Endodermal cell (in vitro differentiated cells): Measurements from ENCODE around the gene STXBP1. TPM values are rescaled to one million over a fixed set of nuclear protein-coding genes. Genes with fewer than 3 reads are reported as not detected.

Source experiments
- DNase-seq: peaks from one replicate; pipeline ENCODE4 v3.0.0-alpha.2; 2017
- H3K27ac ChIP-seq: 2 replicates; pipeline ENCODE4 v1.5.1; 2013; ENCODE audit warnings: mild to moderate bottlenecking, low read depth, low read length, moderate library complexity
- H3K27me3 ChIP-seq: 2 replicates; pipeline ENCODE4 v1.6.1; 2013; ENCODE audit warnings: mild to moderate bottlenecking, low read length, moderate library complexity; ENCODE audit not compliant: insufficient read depth, control insufficient read depth, poor library complexity, severe bottlenecking
- H3K36me3 ChIP-seq: 2 replicates; pipeline ENCODE4 v1.7.0; 2013; ENCODE audit warnings: mild to moderate bottlenecking, low read length, moderate library complexity; ENCODE audit not compliant: control insufficient read depth, insufficient read depth
- H3K4me1 ChIP-seq: one replicate; pipeline ENCODE4 v1.7.0; 2013; ENCODE audit warnings: low read length; ENCODE audit not compliant: control insufficient read depth, insufficient read depth
- H3K4me3 ChIP-seq: 2 replicates; pipeline ENCODE4 v1.5.1; 2013; ENCODE audit warnings: mild to moderate bottlenecking, low read length, moderate library complexity
- H3K9ac ChIP-seq: 2 replicates; pipeline ENCODE4 v1.6.1; 2013; ENCODE audit warnings: mild to moderate bottlenecking, low read length, moderate library complexity; ENCODE audit not compliant: poor library complexity, severe bottlenecking; ENCODE audit errors: extremely low read depth
- H3K9me3 ChIP-seq: 2 replicates; pipeline ENCODE4 v1.6.1; 2013; ENCODE audit warnings: mild to moderate bottlenecking, low read length, moderate library complexity; ENCODE audit not compliant: control insufficient read depth
- H3K27ac Mint-ChIP-seq: 2 replicates; pipeline ENCODE4 v1.8.0; 2020; ENCODE audit warnings: mixed read lengths
- H3K27me3 Mint-ChIP-seq: 2 replicates; pipeline ENCODE4 v1.8.0; 2021; ENCODE audit warnings: mild to moderate bottlenecking, mixed read lengths; ENCODE audit not compliant: insufficient read depth
- H3K36me3 Mint-ChIP-seq: 2 replicates; pipeline ENCODE4 v1.8.0; 2020; ENCODE audit warnings: low read depth, mixed read lengths
- H3K4me1 Mint-ChIP-seq: 2 replicates; pipeline ENCODE4 v1.8.0; 2020; ENCODE audit warnings: mixed read lengths
- H3K4me3 Mint-ChIP-seq: 2 replicates; pipeline ENCODE4 v1.8.0; 2020; ENCODE audit warnings: mild to moderate bottlenecking, moderate library complexity, mixed read lengths
- H3K9me3 Mint-ChIP-seq: 2 replicates; pipeline ENCODE4 v1.8.0; 2020; ENCODE audit warnings: mild to moderate bottlenecking, mixed read lengths
- WGBS, 2 experiments: methylation state at CpG; one replicate each; pipeline versions ENCODE4 v1.1.5 to v1.1.7; 2013; ENCODE audit warnings: missing lambda C conversion rate in 2 of 2, mixed read lengths in 1 of 2; ENCODE audit not compliant: insufficient coverage in 1 of 2, insufficient read length in 1 of 2; 5-methylcytosine and 5-hydroxymethylcytosine counted together
- total RNA-seq, 2 donors: library from RNA; stranded (reverse); fragmentation: NEBNext Ultra II Directional in 1 of 2; extraction: Animal tissue kit (Norgen Biotek cat#: 25700) in 1 of 2; gene quantifications; 2 replicates in 1 of 2; 3 replicates in 1 of 2; pipeline ENCODE4 v1.2.1, GENCODE V29; 2021
- TF ChIP-seq, protein P1 (sequence below): fragments of 200-600 bp; sonication (generic); conservative IDR thresholded peaks from 2 replicates; pipeline ENCODE4 v1.5.0; 2021; ENCODE audit warnings: antibody characterized with exemption, mild to moderate bottlenecking

STXBP1 gene
- total RNA-seq, 2 donors from 2014 or later: 27.8 to 46.8 TPM

DNA sequence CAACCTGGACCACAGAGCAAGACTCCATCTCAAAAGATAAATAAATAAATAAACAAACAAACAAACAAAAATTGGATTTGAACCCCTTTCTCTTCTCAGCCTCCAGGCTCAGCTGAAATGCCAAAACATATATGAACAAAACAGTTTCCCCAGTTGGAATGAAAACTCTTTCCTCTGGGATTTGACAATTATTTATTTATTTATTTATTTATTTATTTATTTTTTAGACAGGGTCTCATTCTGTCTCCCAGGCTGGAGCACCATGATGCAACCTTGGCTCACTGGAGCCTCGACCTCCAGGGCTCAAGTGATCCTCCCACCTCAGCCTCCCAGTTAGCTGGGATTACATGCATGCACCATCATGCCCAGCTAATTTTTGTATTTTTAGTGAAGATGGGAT lies 6.0 kb upstream of the STXBP1 start:
- peaks cover 7% of the 10 kb centered on the region for H3K4me1 ChIP-seq
- WGBS, 2 experiments: 87 to 100% methylated on average over 1 of the region's 1 CpG
- Mint-ChIP-seq H3K27ac (no peak overlapping the region), H3K4me1 (peaks cover 9% of the 10 kb centered on the region), H3K36me3 (no peaks in the 10 kb centered on the region), H3K27me3 (peaks cover 25% of the 10 kb centered on the region), H3K4me3 (no peak overlapping the region), H3K9me3 (no peaks in the 10 kb centered on the region)
- DNase-seq: no peak
- H3K9ac ChIP-seq: no peak overlapping the region
- no peaks in the 10 kb centered on the region for H3K9me3 ChIP-seq
- H3K36me3 ChIP-seq: no peaks in the 10 kb centered on the region
- no peak overlapping the region for H3K27ac ChIP-seq
- no peak overlapping the region for H3K4me3 ChIP-seq
- TF ChIP-seq, protein P1, sequence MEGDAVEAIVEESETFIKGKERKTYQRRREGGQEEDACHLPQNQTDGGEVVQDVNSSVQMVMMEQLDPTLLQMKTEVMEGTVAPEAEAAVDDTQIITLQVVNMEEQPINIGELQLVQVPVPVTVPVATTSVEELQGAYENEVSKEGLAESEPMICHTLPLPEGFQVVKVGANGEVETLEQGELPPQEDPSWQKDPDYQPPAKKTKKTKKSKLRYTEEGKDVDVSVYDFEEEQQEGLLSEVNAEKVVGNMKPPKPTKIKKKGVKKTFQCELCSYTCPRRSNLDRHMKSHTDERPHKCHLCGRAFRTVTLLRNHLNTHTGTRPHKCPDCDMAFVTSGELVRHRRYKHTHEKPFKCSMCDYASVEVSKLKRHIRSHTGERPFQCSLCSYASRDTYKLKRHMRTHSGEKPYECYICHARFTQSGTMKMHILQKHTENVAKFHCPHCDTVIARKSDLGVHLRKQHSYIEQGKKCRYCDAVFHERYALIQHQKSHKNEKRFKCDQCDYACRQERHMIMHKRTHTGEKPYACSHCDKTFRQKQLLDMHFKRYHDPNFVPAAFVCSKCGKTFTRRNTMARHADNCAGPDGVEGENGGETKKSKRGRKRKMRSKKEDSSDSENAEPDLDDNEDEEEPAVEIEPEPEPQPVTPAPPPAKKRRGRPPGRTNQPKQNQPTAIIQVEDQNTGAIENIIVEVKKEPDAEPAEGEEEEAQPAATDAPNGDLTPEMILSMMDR: no peak
- H3K27me3 ChIP-seq: peaks cover 25% of the 10 kb centered on the region

DNA sequence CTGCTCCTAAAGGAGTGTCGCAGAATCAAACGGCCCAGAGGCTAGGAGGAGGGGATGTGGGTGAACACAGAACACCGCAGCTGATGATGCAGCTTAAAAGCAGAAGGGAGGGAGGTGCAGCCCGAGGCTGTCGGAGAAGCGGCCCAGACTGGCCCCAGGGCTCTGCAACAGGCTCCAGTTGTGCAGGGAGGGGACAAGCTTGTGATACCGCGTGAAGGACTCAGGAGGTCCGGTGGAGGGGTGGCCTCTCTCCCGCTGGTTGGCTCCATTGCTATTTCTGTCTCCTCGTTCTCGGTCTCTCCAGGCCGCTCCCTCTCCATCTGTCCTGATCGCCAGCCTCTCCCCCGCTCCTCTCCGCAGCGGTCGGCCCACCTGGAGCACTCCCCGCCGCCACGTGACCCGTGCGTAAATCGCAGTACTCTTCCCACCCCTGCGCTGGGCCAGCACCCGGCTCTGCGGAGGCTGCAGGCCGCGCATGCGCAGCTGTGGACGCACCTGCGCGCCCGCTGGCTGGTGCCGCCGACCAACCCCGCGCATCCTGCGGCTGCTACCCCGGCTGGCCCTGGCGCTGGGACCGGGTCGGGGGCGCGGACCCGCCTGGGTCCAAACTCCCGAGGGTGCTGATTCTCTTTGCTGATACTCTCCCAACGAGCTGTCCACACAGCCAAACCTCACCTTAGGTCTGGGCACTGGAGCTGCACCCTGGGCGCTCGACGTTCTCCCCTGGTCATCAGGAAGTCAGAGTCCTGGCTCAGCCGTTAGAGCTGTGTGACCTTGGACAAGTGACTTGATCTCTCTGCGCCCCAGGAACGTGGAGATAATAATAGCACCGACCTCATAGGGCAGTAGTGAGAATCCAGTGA lies 3.7 kb upstream of the STXBP1 start:
- Histone ChIP-seq H3K27ac (peak overlapping the region; percentile 51), H3K9me3 (no peaks in the 10 kb centered on the region), H3K27me3 (peaks cover 32% of the 10 kb centered on the region), H3K9ac (no peak overlapping the region), H3K36me3 (no peaks in the 10 kb centered on the region), H3K4me1 (peaks cover 7% of the 10 kb centered on the region), H3K4me3 (peak overlapping the region; percentile 73)
- peaks cover 35% of the 10 kb centered on the region for H3K27me3 Mint-ChIP-seq
- no peaks in the 10 kb centered on the region for H3K36me3 Mint-ChIP-seq
- WGBS, 2 experiments: 5 to 13% methylated on average over 26 to 55 of the region's 55 CpGs
- DNase-seq: peak; percentile 96
- H3K27ac Mint-ChIP-seq: peak overlapping the region; percentile 71
- H3K4me1 Mint-ChIP-seq: peaks cover 16% of the 10 kb centered on the region
- peak overlapping the region; percentile 64 for H3K4me3 Mint-ChIP-seq
- no peaks in the 10 kb centered on the region for H3K9me3 Mint-ChIP-seq
- TF ChIP-seq, protein P1: no peak

DNA sequence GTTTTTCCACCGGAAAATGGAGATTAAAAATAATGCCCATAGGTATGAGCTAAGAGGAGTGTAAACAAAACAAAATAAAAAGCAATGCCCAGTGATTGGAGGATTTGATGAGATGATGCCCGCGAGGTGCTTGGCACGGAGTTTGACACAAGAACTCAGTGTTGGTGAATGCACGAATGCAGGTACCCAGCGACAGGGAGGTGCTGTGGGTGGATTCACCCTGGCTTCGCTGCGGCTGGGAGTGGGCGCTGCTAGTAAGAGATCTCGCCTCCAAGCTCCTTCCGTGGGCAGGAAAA lies 526 bp upstream of the STXBP1 start:
- 12 to 35% methylated on average over 4 to 11 of the region's 11 CpGs for whole genome bisulfite sequencing, 2 experiments
- DNase-seq: no peak
- TF ChIP-seq, protein P1: no peak
- H3K36me3 Mint-ChIP-seq: no peaks in the 10 kb centered on the region
- Histone ChIP-seq H3K36me3 (no peaks in the 10 kb centered on the region), H3K27me3 (peaks cover 32% of the 10 kb centered on the region), H3K9ac (no peak overlapping the region), H3K9me3 (no peaks in the 10 kb centered on the region), H3K4me3 (peak overlapping the region; percentile 86), H3K4me1 (peaks cover 7% of the 10 kb centered on the region), H3K27ac (no peak overlapping the region)
- H3K4me1 Mint-ChIP-seq: peaks cover 23% of the 10 kb centered on the region
- H3K4me3 Mint-ChIP-seq: peak overlapping the region; percentile 74
- no peaks in the 10 kb centered on the region for H3K9me3 Mint-ChIP-seq
- H3K27ac Mint-ChIP-seq: no peak overlapping the region
- H3K27me3 Mint-ChIP-seq: peaks cover 43% of the 10 kb centered on the region
